Measurements from ENCODE around the gene TSHZ1.

DNA sequence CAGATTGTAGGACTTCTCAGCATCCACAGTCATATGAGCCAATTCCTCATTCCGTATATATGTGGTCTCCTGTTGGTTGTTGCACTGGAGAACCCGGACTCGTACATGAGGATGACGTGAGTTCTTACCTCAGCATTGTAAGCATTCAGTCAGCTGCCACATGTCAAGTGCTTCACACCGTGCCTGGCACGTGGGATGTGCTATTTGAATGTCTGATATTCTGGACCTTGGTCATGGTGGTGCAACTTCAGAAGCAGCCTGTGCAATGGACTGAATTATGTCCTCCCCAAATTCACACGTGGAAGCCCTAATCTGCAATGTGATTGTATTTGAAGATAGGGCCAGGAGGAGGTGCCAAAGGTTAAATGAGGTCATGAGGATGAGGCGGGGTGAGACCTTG is 33.7 kb upstream of the TSHZ1 start:
- TF ChIP-seq, protein P1, sequence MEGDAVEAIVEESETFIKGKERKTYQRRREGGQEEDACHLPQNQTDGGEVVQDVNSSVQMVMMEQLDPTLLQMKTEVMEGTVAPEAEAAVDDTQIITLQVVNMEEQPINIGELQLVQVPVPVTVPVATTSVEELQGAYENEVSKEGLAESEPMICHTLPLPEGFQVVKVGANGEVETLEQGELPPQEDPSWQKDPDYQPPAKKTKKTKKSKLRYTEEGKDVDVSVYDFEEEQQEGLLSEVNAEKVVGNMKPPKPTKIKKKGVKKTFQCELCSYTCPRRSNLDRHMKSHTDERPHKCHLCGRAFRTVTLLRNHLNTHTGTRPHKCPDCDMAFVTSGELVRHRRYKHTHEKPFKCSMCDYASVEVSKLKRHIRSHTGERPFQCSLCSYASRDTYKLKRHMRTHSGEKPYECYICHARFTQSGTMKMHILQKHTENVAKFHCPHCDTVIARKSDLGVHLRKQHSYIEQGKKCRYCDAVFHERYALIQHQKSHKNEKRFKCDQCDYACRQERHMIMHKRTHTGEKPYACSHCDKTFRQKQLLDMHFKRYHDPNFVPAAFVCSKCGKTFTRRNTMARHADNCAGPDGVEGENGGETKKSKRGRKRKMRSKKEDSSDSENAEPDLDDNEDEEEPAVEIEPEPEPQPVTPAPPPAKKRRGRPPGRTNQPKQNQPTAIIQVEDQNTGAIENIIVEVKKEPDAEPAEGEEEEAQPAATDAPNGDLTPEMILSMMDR (IDR thresholded peaks at IDR 0.05): no peak
- no peak for TF ChIP-seq POLR2A (IDR thresholded peaks at IDR 0.05)

Measured in esophagus squamous epithelium (tissue), 4 donors.